Endothelial cell of umbilical vein (primary cell): ENCODE data around the gene PPIB.

ENCODE experiments used
- CTCF ChIP-seq, 2 donors: IDR thresholded peaks; 1 replicate in 1 of 2; 2 replicates in 1 of 2; pipeline ENCODE4 v1.5.1; 2011; ENCODE audit warnings: low read length in 2 of 2, mild to moderate bottlenecking in 2 of 2, moderate library complexity in 2 of 2, control low read depth in 1 of 2, inconsistent platforms in 1 of 2, low read depth in 1 of 2; ENCODE audit not compliant: insufficient read depth in 1 of 2; ENCODE audit errors: extremely low read depth in 1 of 2
- FOS ChIP-seq: IDR thresholded peaks from 2 replicates; pipeline ENCODE4 v1.6.1; 2011; ENCODE audit warnings: mild to moderate bottlenecking, low read length, moderate library complexity, borderline replicate concordance; ENCODE audit not compliant: insufficient read depth
- POLR2A ChIP-seq: IDR thresholded peaks from 2 replicates; pipeline ENCODE4 v1.6.1; 2012; ENCODE audit warnings: low read depth, mild to moderate bottlenecking, control low read depth, low read length

GRCh38 chr15:64143276-64143675 is 19.5 kb downstream of the PPIB start:
- TF ChIP-seq FOS (no peak), POLR2A (no peak), CTCF (IDR thresholded peaks at IDR 0.05; ENCODE audit: extremely low read depth in 1 of 2, insufficient read depth in 1 of 2, low read depth in 1 of 2, low read length in 2 of 2) (no peak)
